ENCODE data around the gene OR56A4.
"Not testable (repeated sequence)": the region's sequence is repeated elsewhere in the genome, so short reads cannot be mapped to it uniquely, and the experiment has no call there.

Gene OR56A4

DNA sequence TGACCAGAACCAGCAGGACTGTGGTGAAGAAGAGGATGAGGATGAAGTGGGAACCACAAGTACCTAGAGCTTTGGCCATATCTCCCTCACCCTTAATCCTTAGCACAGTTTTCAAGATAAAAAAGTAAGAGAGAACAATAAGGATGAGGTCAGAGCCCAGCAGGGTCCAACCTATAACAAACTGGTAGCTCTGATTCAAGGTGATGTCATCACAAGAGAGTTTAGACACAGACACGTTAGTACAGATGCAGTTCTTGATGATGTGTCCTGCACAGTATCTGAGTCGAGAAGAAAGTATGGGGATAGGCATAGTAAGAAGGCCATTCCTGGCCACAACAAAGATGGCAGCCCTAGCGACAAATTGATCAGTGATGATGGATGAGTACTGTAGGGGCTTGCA is 39.0 kb downstream of the OR56A4 start:
- no peaks in the 10 kb centered on the region for H3K4me1 ChIP-seq (ENCODE audit: control insufficient read depth in 2 of 2, insufficient read depth in 2 of 2, low read length in 2 of 2)
- H3K9me3 ChIP-seq (ENCODE audit: control insufficient read depth in 2 of 2, low read length in 2 of 2), result no peaks in the 10 kb centered on the region
- no peaks in the 10 kb centered on the region for H3K36me3 ChIP-seq (ENCODE audit: control insufficient read depth in 2 of 2, insufficient read depth in 2 of 2, low read length in 2 of 2)
- H3K9ac ChIP-seq (ENCODE audit: low read depth in 1 of 2, low read length in 2 of 2), result no peak overlapping the region
- H3K27me3 ChIP-seq (ENCODE audit: control insufficient read depth in 2 of 2, insufficient read depth in 2 of 2, low read length in 2 of 2), result no peaks in the 10 kb centered on the region
- no peak overlapping the region for H3K27ac ChIP-seq (ENCODE audit: low read depth in 2 of 2, low read length in 2 of 2)
- no peak overlapping the region for H3K4me3 ChIP-seq (ENCODE audit: low read length in 2 of 2)

DNA sequence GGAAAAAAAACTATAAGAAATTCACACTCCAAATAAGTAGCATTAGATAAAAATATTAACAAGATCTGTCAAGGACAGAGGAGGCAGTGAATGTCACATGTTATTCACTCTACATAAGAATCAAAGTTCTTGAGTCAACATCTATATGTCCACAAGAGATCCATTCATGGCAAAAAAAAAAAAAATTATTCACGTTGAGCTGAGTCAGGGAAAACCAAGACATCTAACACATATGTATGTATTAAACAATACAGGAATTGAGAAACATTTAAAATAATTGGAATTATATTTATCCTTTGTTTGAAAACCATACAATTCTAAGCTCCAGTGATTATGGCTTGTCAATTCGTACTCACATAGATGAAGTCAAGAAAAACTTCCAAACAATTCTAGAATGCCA is 39.8 kb downstream of the OR56A4 start:
- Histone ChIP-seq H3K4me3 (ENCODE audit: low read length in 2 of 2) (no peak overlapping the region), H3K9ac (ENCODE audit: low read depth in 1 of 2, low read length in 2 of 2) (no peak overlapping the region), H3K4me1 (ENCODE audit: control insufficient read depth in 2 of 2, insufficient read depth in 2 of 2, low read length in 2 of 2) (no peaks in the 10 kb centered on the region), H3K9me3 (ENCODE audit: control insufficient read depth in 2 of 2, low read length in 2 of 2) (no peaks in the 10 kb centered on the region), H3K27ac (ENCODE audit: low read depth in 2 of 2, low read length in 2 of 2) (no peak overlapping the region), H3K36me3 (ENCODE audit: control insufficient read depth in 2 of 2, insufficient read depth in 2 of 2, low read length in 2 of 2) (no peaks in the 10 kb centered on the region), H3K27me3 (ENCODE audit: control insufficient read depth in 2 of 2, insufficient read depth in 2 of 2, low read length in 2 of 2) (no peaks in the 10 kb centered on the region)

GRCh38 chr11:5960704-5961320 is 45.9 kb downstream of the OR56A4 start:
- not testable (repeated sequence) for H3K27ac ChIP-seq (ENCODE audit: low read depth in 2 of 2, low read length in 2 of 2); H3K4me1 ChIP-seq (ENCODE audit: control insufficient read depth in 2 of 2, insufficient read depth in 2 of 2, low read length in 2 of 2); H3K4me3 ChIP-seq (ENCODE audit: low read length in 2 of 2)

DNA sequence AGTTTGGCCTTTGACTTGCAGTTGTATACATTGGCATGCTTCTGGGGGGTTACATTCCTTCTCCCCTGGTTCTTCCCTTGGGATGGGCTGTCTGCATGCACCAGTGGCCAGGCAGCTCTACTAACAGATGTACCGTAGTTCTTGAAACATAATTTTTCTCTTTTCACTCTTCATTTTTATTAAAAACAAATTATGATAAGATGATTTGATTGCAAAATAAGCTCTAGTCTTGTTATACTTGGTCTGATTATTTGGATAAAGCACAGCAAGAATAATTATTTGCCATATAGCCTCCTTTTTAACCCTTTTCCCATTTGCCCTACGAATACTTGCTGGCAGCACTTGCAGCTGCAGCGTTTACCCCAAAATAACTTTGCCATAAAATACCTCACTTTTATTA is 51.2 kb downstream of the OR56A4 start:
- no peaks in the 10 kb centered on the region for H3K36me3 ChIP-seq (ENCODE audit: control insufficient read depth in 2 of 2, insufficient read depth in 2 of 2, low read length in 2 of 2)
- no peaks in the 10 kb centered on the region for H3K4me1 ChIP-seq (ENCODE audit: control insufficient read depth in 2 of 2, insufficient read depth in 2 of 2, low read length in 2 of 2)
- no peak overlapping the region for H3K27ac ChIP-seq (ENCODE audit: low read depth in 2 of 2, low read length in 2 of 2)
- H3K4me3 ChIP-seq (ENCODE audit: low read length in 2 of 2), result no peak overlapping the region
- no peaks in the 10 kb centered on the region for H3K9me3 ChIP-seq (ENCODE audit: control insufficient read depth in 2 of 2, low read length in 2 of 2)
- no peak overlapping the region for H3K9ac ChIP-seq (ENCODE audit: low read depth in 1 of 2, low read length in 2 of 2)
- H3K27me3 ChIP-seq (ENCODE audit: control insufficient read depth in 2 of 2, insufficient read depth in 2 of 2, low read length in 2 of 2), result no peaks in the 10 kb centered on the region

More at GRCh38 chr11:5960704-5961320, 45.9 kb downstream of the OR56A4 start:
- not testable (repeated sequence) for H3K36me3 ChIP-seq (ENCODE audit: control insufficient read depth in 2 of 2, insufficient read depth in 2 of 2, low read length in 2 of 2); H3K27me3 ChIP-seq (ENCODE audit: control insufficient read depth in 2 of 2, insufficient read depth in 2 of 2, low read length in 2 of 2); H3K9me3 ChIP-seq (ENCODE audit: control insufficient read depth in 2 of 2, low read length in 2 of 2); H3K9ac ChIP-seq (ENCODE audit: low read depth in 1 of 2, low read length in 2 of 2)

All from mucosa of rectum (tissue), 2 donors.